Kasumi-1 (cell line): ENCODE data around the gene BTNL9.
"Not testable (repeated sequence)": the region's sequence is repeated elsewhere in the genome, so short reads cannot be mapped to it uniquely, and the experiment has no call there.

Experiments
- DNase-seq, 2 experiments: peaks; one replicate each; lab custom pipeline; 2025; lab: John Stamatoyannopoulos, UW

The BTNL9 gene

DNA sequence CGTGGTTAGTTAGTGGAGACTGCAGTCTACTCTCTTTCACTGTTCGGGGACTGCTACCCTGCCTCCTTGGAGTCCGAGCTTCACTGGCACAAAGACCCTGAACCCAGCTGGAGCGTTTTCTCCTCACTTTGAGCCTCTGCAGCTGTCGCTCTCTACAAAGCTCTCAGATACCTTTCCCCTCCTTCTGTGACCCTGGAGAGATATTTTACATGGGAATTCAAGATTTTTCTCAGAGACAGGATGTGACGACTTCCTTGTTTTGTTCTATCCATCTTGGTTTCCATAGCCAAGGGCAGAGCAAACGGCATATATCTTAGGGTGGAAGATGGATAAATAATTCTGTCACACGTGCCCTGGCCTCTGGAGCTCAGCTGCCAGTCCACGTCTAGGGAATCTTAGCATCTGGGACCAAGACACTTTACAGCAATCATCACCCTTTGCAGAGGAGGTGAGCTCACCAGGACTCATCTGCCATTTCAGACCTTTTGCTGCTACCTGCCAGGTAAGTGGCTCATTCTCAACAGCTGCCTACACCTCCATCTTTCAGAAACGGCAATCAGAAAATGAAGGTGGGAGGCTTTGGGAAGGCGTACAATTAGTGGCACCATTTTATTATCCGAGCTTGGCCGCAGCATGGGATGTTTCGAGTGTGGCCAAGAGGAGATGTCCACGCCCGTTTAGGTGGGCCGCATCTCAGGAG, at the start of gene BTNL9:
TSS of gene BTNL9 (plus strand) at position 336 of the 700 bp plus-strand sequence. CDS start 5,224 bp downstream, outside the sequence.
- no peak for DNase-seq

DNA sequence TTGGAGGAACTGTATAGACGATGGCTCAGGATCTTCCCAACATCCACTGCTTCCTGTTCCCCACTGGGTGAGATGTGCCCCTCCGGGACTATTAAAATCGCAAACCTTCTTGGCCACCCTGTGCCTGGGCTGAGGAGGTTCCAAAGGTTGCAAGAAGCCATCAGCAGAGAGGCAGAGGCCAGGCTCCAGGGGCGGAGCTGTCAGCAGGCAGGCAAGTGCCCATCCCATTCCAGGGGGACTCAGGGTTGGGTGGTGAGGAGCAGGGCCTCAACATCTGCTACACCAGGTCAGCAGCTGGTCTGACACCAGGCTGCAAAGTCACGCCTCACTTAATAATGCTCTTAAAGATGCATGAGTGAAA, 49.2 kb upstream of the BTNL9 start:
- no peak for DNase-seq

DNA sequence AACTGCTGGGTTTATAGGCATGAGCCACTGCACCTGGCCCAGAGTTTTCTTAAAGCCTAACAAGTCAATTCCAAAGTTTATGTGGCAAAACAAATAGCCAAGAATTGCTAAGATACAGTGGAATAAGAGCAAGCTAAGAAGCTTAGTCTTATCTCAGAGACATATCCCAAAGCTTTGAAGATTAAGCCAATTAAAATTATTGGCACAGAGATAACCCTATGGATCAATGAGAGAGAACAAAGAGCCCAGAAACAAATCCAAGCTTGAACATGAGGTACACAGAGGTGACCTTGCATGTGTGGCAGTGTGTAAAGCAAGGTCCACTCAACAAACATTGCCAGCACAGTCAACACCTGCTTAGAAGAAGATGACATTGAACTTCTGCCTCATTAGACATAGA, 38.1 kb upstream of the BTNL9 start:
- no peak for DNase-seq

DNA sequence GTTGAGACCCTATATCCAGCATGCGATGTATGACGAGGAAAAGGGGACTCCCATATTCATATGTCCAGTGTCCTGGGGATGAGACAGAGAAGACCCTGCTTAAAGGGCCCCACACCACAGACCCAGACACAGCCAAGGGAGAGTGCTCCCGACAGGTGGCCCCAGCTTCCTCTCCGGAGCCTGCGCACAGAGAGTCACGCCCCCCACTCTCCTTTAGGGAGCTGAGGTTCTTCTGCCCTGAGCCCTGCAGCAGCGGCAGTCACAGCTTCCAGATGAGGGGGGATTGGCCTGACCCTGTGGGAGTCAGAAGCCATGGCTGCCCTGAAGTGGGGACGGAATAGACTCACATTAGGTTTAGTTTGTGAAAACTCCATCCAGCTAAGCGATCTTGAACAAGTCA, 34.3 kb upstream of the BTNL9 start:
- DNase-seq, result no peak

DNA sequence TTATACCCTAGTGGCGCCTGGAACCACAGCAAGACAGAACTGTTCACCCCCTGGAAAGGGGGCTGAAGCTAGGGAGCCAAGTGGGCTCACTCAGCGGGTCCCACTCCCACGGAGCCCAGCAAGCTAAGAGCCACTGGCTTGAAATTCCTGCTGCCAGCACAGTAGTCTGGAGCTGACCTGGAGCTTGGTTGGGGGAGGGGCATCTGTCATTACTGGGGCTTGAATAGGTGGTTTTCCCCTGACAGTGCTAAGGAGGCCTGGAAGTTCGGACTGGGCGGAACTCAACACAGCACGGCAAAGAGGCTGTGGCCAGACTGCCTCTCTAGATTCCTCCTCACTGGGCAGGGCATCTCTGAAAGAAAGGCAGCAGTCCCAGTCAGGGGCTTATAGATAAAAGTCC, 31.9 kb upstream of the BTNL9 start:
- no peak for DNase-seq

DNA sequence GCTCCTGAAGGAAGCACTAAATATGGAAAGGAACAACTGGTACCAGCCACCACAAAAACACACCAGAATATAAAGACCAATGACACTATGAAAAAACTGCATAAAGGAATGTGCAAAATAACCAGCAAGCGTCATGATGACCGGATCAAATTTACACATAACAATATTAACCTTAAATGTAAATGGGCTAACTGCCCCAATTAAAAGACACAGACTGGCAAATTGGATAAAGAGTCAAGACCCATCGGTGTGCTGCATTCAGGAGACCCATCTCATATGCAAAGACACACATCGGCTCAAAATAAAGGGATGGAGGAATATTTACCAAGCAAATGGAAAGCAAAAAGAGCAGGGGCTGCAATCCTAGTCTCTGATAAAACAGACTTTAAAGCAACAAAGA, 30.0 kb upstream of the BTNL9 start:
- DNase-seq, result not testable (repeated sequence)

DNA sequence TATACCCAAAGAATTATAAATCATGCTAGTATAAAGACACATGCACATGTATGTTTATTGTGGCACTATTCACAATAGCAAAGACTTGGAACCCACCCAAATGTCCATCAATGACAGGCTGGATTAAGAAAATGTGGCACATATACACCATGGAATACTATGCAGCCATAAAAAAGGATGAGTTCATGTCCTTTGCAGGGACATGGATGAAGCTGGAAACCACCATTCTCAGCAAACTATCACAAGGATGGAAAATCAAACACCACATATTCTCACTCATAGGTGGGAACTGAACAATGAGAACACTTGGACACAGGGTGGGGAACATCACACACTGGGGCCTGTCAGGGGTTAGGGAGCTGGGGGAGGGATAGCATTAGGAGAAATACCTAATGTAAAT, 25.4 kb upstream of the BTNL9 start:
- not testable (repeated sequence) for DNase-seq

DNA sequence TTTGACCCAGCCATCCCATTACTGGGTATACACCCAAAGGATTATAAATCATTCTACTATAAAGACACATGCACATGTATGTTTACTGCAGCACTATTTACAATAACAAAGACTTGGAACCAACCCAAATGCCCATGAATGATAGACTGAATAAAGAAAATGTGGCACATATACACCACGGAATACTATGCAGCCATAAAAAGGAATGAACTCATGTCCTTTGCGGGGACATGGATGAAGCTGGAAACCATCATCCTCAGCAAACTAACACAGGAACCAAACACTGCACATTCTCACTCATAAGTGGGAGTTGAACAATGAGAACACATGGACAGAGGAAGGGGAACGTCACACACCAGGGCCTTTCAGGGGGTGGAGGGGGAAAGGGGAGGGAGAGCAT, 22.6 kb upstream of the BTNL9 start:
- not testable (repeated sequence) for DNase-seq

DNA sequence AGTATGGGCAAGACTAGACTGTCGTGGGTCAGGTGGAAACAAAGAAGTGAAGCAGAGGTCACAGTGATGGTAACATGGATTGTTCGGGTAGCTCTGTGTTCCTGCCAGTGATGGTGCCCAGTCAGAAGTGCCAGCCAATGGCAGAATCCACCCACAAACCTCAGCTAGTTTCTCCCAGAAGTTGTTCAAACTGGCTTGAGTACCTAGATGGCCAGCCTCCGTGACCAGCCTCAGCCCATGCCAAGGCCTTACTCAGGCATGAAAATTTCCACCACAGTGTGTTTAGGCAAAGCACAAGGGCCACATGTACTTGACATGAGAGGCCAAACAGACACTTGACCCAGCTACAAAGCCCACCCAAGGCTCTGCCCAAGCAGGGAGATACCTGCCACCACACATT, 19.4 kb upstream of the BTNL9 start:
- no peak for DNase-seq

DNA sequence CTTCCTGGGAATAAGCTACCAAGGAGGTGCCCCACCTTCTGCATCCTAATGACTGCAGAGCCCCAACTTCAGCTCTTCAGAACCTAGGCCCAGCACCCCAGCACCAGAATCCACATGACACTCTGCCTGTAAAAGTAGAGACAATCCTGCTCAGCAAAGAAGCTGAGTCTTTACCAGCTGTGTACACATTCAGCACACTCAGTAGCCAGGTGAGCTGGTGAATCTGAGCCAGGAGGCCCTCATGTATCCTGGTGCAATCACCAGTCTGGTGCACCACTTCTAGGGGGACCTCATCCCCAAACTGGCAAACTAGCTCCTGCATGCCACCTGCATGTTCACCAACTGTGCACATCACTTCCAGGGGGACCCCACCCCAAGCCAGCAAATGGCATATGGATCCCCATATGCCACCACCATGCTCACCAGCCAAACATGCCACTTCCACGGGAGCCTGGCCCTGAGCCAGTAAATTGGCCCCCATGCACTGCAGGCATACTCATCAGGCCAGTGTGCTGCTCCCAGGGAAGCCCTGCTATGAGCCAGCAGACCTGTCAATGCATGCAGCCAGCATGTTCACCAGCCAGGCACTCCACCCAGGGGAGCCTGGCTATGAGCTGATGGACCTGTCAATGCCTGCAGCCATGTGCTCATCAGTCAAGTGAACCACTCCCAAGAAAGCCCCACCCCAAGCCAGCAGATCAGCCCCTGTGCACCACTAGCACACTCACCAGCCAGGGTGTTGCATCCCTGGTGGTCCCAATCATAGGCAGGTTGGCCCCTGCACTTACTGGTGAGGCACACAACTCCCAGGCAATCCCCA, 15.6 kb upstream of the BTNL9 start:
- DNase-seq, result no peak

DNA sequence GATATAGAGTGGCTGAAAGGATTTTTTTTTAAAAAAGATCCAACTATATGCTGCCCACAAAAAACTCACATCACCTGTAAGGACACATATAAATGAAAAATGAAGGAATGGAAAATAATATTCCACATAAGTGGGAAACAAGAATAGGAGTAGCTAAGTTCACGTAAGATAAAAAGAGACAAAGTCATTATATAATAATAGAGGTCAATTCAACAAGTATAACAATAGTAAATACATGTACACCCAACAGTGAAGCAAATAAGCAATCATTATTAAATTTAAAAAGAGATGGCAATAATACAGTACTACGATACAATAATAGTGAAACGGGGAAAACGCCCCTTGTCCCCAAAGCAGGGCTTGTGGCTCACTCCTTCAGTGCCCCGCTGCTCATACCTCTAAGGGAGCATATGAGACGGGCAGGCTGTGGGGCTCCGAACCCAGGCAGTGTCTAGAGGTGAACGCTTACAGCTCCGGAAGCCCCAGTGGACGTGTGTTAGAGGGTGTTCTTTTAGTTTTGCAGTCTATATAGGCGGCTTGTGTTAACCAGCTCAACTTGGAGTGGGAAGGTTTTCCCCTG, 12.5 kb upstream of the BTNL9 start:
- DNase-seq, result no peak

DNA sequence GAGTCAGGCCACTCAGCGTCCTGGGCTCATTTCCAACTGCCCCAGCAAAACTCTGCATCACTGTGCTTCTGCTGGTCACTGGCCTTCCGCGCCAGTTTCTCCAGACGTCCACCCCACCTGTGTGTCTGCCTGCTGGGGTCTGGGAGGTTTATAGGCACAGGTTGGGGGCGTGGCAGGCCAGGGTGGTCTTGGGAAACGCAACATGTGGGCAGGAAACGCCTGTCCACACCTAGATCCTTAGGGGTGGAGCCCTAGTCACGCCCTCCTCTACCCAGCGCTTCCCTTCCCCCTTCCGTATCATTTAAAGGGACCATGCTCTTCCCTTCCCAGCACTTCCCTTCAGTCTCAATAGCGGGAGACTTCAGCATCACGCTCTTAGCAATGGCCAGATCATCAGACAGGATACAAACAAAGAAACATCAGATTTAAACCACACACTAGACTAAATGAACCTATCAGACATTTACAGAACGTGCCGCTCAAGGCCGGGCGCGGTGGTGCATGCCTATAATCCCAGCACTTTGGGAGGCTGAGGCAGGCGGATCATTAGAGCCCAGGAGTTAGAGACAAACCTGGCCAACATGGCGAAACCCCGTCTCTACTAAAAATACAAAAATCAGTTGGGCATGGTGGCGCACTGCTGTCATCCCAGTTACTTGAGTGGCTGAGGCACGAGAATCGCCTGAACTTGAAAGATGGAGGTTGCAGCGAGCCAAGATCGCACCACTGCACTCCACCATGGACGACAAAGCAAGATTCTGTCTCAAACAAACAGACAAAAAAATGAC, 11.8 kb upstream of the BTNL9 start:
- DNase-seq, result no peak

DNA sequence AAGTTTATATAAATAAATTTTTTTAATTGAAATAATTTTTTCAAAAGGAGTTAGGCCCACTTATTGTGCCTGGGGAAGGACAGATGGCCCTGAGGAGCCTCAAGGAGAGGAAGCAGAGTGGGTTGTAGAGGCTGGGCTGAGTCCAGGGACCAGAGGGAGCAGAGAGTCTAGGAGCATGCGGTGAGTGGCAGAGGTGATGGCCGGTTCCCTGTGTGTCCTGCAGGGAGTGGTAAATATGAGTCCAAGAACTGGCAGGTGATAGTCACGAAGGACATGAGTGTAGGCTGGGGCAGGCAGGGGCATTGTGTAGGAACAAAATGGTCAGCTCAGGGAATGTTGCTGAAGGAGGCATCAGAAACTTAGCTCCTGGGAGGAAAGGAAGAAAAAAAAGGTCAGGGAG, 8.3 kb upstream of the BTNL9 start:
- DNase-seq, result no peak

DNA sequence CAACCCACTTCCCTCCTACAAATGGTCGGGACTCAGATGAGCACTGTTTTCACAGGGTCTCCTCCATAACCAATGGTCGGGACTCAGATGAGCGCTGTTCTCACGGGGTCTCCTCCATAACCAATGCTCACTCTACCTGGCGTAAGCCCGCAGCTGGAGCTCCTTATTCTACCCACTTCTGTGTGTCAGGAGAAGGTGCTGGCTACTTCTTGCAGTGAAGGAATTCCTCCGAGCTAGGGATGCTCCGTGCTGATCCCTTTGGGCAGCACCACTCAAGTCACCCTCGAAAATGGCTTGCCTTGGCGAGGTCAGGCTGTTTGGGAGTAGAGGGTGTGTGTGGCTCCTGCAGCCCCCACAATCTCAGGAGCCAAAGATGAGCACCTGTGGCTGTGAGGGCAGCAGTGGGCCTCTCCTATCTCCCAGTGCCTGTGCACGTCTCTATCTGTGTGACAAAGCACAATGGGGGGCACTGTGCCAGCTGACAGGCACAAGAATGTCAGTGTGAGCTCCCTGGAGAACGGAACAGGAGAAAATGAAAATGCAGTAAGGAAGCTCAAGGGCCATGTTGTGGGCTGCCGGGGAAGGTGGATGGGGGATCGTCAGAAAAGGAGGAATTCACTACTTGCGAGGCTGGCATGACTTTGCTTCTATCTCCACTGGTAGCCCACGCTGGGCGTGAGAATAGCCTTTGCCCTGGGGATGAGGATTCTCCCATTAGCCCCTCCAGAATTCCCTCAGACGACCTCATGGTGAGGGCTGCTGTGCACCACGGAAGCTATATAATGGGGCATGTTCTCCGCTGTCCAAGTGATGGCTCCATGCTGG, 3.9 kb upstream of the BTNL9 start:
- no peak for DNase-seq

DNA sequence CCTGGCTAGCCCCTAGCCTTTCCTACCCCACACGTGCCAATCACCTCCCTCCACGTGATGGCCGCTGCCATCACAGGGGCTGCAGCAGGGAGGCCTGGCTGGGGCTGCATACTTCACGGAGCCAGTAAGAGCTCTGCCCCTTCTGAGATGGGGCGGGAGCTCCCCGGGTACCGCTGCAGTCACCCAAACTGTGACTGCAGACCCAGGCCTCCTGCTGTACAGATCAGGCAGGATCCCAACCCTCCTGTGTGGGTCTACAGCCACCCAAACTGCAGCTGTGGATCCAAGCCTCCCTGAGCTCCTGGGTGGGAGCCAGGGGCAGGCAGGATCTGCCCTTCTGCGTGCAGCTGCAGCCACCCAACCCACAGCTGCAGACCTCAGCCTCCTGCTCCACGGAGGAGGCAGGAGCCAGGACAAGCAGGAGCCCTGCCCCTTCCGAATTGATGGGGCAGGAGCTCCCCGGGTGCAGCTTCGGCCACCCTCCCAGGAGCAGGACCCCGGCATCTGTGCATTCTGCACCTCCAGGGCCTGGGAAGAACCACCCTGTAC, 3.2 kb upstream of the BTNL9 start:
- no peak for DNase-seq

DNA sequence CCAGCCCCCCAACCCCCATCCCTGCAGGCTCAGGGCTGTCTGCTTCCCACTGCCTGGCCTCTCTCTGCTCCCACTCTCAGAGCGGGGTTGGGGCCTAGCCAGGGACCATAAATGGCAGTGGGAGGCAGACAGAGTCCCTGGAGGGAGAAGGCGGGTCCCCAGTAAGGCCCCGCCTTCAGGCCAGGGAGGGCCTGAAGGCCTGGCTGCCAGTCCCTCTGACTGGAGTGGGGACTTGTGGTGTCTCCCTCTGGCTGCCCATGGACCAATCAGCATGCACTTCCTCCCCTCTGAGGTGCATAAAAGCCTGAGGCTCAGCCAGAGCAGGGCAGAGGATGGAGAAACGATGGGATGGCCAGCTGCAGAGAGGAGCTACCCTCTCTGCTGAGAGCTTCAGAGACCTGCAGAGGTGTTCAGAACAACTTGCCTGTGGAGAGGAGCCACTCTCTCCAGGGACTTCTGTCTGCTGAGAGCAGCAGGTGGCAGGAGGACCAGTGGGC, 2.7 kb upstream of the BTNL9 start:
- no peak for DNase-seq

DNA sequence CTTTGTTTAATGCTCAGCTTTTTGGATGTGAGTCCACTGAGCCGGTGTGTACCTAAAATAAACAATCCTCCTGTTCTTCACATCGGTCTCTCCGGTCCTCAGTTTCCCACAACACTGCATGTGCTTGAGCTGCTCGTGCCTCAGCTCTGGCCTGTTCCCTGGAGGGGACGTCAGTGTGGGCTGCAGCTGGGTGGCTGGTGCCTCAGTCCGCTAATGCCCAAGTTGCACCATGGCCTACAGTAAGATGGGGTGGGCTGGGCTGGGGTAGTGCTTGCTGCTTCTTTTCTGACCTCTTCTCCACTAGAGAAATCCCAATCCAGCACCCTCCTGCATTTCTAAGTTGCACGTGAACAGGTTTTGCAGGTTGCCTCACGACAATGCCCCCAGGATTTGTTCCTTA, 595 bp upstream of the BTNL9 start:
- no peak for DNase-seq

DNA sequence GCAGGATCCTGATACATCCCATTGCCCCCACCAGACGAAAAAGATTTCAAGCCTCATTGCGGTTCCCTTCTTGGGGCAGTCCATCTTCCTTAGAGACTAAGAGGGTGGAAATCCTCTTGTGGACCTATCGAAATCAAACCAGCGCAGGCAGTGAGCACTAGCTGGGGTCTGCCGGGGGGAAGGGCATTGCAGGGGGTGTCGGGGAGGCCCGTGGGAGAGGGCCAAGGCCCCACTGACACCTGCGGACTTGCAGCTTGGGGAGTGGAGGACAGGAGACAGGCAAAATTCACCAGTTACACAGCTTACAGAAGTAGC, 522 bp downstream of the BTNL9 start:
- DNase-seq, result no peak

DNA sequence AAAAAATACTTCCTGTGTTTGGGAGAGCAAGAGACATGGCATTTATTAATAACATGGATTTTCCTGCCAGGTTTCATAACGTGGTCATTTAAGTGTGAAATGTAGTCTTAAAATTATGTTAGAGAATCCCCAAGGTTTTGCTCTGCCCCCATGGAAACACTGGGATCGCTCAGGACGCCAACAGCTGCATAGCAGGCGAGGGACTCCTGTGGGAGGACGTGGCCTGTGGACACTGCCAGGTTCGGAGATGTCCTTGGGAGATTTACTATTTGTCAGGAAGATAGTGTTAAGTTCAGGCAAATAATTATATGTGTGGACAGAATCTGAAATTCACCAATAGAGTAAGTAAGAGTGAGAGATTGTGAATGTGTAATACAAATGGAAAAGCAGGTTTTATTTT, 977 bp downstream of the BTNL9 start:
- DNase-seq, result no peak

DNA sequence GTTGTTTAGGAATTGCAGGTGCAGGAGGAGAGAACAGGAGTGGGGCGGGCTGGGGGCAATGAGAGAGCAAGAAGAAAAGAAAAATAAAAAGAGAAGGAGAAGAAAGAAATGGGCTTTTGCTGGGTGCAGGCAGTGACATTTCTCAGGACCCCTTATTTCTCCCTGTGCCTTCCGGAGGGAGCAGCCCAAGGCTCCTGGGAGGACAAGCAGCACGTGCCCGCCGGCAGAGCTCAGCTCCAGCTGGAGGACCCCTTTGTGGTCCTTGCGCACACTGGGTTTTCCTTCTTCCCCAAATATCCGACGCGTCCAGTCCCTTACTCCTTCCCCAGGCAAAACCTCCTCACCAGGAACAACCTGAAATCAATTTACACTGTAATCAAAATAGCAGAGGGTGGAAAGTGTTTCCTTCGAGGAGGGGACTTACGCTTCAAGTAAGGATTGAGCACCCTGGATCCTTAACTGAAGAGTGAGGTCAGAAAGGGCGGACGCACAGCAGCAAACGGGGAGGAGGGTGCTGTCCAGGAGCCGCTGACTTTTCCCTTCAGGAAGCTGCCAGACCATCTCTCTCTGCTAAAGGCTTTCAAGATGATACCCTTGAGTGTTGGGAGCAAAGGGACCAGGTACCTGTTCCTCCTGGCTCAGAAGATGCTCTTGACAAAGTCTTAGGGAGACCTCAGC, 2.1 kb downstream of the BTNL9 start:
- no peak for DNase-seq

DNA sequence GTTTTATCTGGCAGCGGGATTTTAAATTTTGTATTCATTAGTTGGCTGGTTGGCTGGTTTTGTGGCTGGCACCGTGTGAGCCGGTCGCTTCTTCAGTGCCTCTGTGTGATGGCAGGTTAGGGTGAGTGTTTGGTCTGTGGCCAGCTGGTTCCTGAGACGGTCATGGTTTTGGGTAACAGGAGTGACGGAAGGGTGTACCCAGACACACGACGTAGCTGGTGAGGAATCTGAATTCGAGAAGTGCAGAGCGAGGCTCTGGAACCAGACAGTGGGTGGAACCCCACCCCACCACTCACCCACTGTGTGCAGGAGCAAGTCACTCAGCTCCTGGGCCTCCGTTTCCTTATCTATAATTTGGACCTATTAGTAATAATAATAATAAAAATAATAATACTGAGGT, 2.7 kb downstream of the BTNL9 start:
- DNase-seq, result no peak
